ENCODE data around the gene PLXNA4. TPM values are rescaled to one million over a fixed set of nuclear protein-coding genes. Genes with fewer than 3 reads are reported as not detected.

PLXNA4 gene
- total and polyA plus RNA-seq, 3 experiments from 2014 or later: 0.02 to 0.05 TPM; not detected in 1

- no peaks in the 10 kb centered on the region for H3K9me3 ChIP-seq (ENCODE audit: low read length)
- peaks cover 10 to 33% of the 10 kb centered on the region in 2 donors for H3K27me3 Mint-ChIP-seq
- H3K27ac ChIP-seq (ENCODE audit: low read depth, low read length): no peak overlapping the region
- H3K4me3 Mint-ChIP-seq: no peak overlapping the region
- H3K4me1 ChIP-seq (ENCODE audit: insufficient read depth, low read length): no peaks in the 10 kb centered on the region
- no peak overlapping the region for H3K27ac Mint-ChIP-seq
- CTCF ChIA-PET: interaction anchor here (1.0 kb wide), 1 partner anchor 10 kb away, joined by 3 read pairs; no protein-coding TSS in a partner anchor
- no peaks in the 10 kb centered on the region for H3K36me3 ChIP-seq (ENCODE audit: insufficient read depth, low read length)
- POLR2A ChIA-PET: no interaction called here
- H3K27me3 ChIP-seq (ENCODE audit: insufficient read depth, low read length, poor library complexity, severe bottlenecking): peaks cover 10% of the 10 kb centered on the region
- H3K4me1 Mint-ChIP-seq: no peaks in the 10 kb centered on the region
- peaks cover 0 to 2% (median 0%) of the 10 kb centered on the region in 3 donors for H3K36me3 Mint-ChIP-seq
- H3K9me3 Mint-ChIP-seq: no peaks in the 10 kb centered on the region
- no peak for DNase-seq
- no peak overlapping the region for H3K4me3 ChIP-seq (ENCODE audit: low read length)
These were observed 248.1 kb downstream of the PLXNA4 start for GRCh38 chr7:132328047-132328620.

- no peaks in the 10 kb centered on the region for H3K4me1 ChIP-seq (ENCODE audit: insufficient read depth, low read length)
- Mint-ChIP-seq H3K4me3 (no peak overlapping the region), H3K4me1 (no peaks in the 10 kb centered on the region), H3K27ac (no peak overlapping the region), H3K9me3 (no peaks in the 10 kb centered on the region), H3K27me3 (peaks cover 8 to 32% of the 10 kb centered on the region in 2 donors), H3K36me3 (no peaks in the 10 kb centered on the region)
- H3K4me3 ChIP-seq (ENCODE audit: low read length): no peak overlapping the region
- no peak for DNase-seq
- no peaks in the 10 kb centered on the region for H3K9me3 ChIP-seq (ENCODE audit: low read length)
- ChIA-PET POLR2A (no interaction called here), CTCF (no interaction called here)
- no peaks in the 10 kb centered on the region for H3K36me3 ChIP-seq (ENCODE audit: insufficient read depth, low read length)
- no peak overlapping the region for H3K27ac ChIP-seq (ENCODE audit: low read depth, low read length)
- peaks cover 10% of the 10 kb centered on the region for H3K27me3 ChIP-seq (ENCODE audit: insufficient read depth, low read length, poor library complexity, severe bottlenecking)
These were observed 249.2 kb downstream of the PLXNA4 start for GRCh38 chr7:132326878-132327589.

GRCh38 chr7:132322970-132323369 lies 253.3 kb downstream of the PLXNA4 start:
- H3K4me1 ChIP-seq (ENCODE audit: insufficient read depth, low read length): peaks cover 8% of the 10 kb centered on the region
- H3K4me1 Mint-ChIP-seq: peaks cover 7 to 14% (median 13%) of the 10 kb centered on the region in 3 donors
- H3K36me3 Mint-ChIP-seq: no peaks in the 10 kb centered on the region
- no peak overlapping the region for H3K27ac Mint-ChIP-seq
- DNase-seq: no peak
- no peak overlapping the region for H3K4me3 Mint-ChIP-seq
- no peaks in the 10 kb centered on the region for H3K9me3 ChIP-seq (ENCODE audit: low read length)
- H3K27me3 ChIP-seq (ENCODE audit: insufficient read depth, low read length, poor library complexity, severe bottlenecking): peaks cover 3% of the 10 kb centered on the region
- H3K27me3 Mint-ChIP-seq: peaks cover 17 to 53% of the 10 kb centered on the region in 2 donors
- no peaks in the 10 kb centered on the region for H3K36me3 ChIP-seq (ENCODE audit: insufficient read depth, low read length)
- peaks cover 0 to 2% (median 0%) of the 10 kb centered on the region in 5 donors for H3K9me3 Mint-ChIP-seq
- CTCF ChIA-PET: no interaction called here
- no peak overlapping the region for H3K4me3 ChIP-seq (ENCODE audit: low read length)
- no peak overlapping the region for H3K27ac ChIP-seq (ENCODE audit: low read depth, low read length)
- POLR2A ChIA-PET: no interaction called here

GRCh38 chr7:132321387-132321786 lies 254.9 kb downstream of the PLXNA4 start:
- H3K4me1 Mint-ChIP-seq: peaks cover 7 to 16% (median 13%) of the 10 kb centered on the region in 3 donors
- Histone ChIP-seq H3K4me3 (ENCODE audit: low read length) (no peak overlapping the region), H3K36me3 (ENCODE audit: insufficient read depth, low read length) (no peaks in the 10 kb centered on the region), H3K9me3 (ENCODE audit: low read length) (no peaks in the 10 kb centered on the region), H3K4me1 (ENCODE audit: insufficient read depth, low read length) (peaks cover 8% of the 10 kb centered on the region), H3K27me3 (ENCODE audit: insufficient read depth, low read length, poor library complexity, severe bottlenecking) (peaks cover 3% of the 10 kb centered on the region), H3K27ac (ENCODE audit: low read depth, low read length) (no peak overlapping the region)
- no peak overlapping the region for H3K4me3 Mint-ChIP-seq
- H3K9me3 Mint-ChIP-seq: peaks cover 0 to 3% (median 0%) of the 10 kb centered on the region in 5 donors
- peaks cover 0 to 3% (median 3%) of the 10 kb centered on the region in 3 donors for H3K36me3 Mint-ChIP-seq
- no peak for DNase-seq
- ChIA-PET POLR2A (no interaction called here), CTCF (interaction anchor here (6.0 kb wide), 1 partner anchor 260 kb away, joined by 62 read pairs; no protein-coding TSS in a partner anchor)
- H3K27ac Mint-ChIP-seq: peak overlapping the region in 1 of 8 donors; percentile 46
- peaks cover 21 to 60% of the 10 kb centered on the region in 2 donors for H3K27me3 Mint-ChIP-seq

GRCh38 chr7:132319481-132319880 lies 256.8 kb downstream of the PLXNA4 start:
- Histone ChIP-seq H3K27me3 (ENCODE audit: insufficient read depth, low read length, poor library complexity, severe bottlenecking) (peaks cover 4% of the 10 kb centered on the region), H3K4me1 (ENCODE audit: insufficient read depth, low read length) (peaks cover 8% of the 10 kb centered on the region), H3K9me3 (ENCODE audit: low read length) (no peaks in the 10 kb centered on the region), H3K4me3 (ENCODE audit: low read length) (no peak overlapping the region), H3K27ac (ENCODE audit: low read depth, low read length) (no peak overlapping the region), H3K36me3 (ENCODE audit: insufficient read depth, low read length) (no peaks in the 10 kb centered on the region)
- H3K9me3 Mint-ChIP-seq: peaks cover 0 to 3% (median 0%) of the 10 kb centered on the region in 5 donors
- peaks cover 7 to 16% (median 13%) of the 10 kb centered on the region in 3 donors for H3K4me1 Mint-ChIP-seq
- ChIA-PET CTCF (interaction anchor here (1.3 to 6.0 kb wide), 4 partner anchors 9 to 267 kb away, joined by 3 to 62 read pairs (median 9); no protein-coding TSS in a partner anchor), POLR2A (no interaction called here)
- H3K4me3 Mint-ChIP-seq: peak overlapping the region in 2 of 7 donors; percentile 28 to 70
- no peak overlapping the region for H3K27ac Mint-ChIP-seq
- DNase-seq: no peak
- peaks cover 0 to 3% (median 3%) of the 10 kb centered on the region in 3 donors for H3K36me3 Mint-ChIP-seq
- H3K27me3 Mint-ChIP-seq: peaks cover 20 to 48% of the 10 kb centered on the region in 2 donors

GRCh38 chr7:132318352-132319318 lies 257.6 kb downstream of the PLXNA4 start:
- H3K27me3 ChIP-seq (ENCODE audit: insufficient read depth, low read length, poor library complexity, severe bottlenecking): peaks cover 5% of the 10 kb centered on the region
- no peaks in the 10 kb centered on the region for H3K36me3 ChIP-seq (ENCODE audit: insufficient read depth, low read length)
- Mint-ChIP-seq H3K4me3 (peak overlapping the region in 4 of 7 donors; percentile 1 to 53 (median 40)), H3K4me1 (peaks cover 7 to 16% (median 13%) of the 10 kb centered on the region in 3 donors), H3K27me3 (peaks cover 20 to 51% of the 10 kb centered on the region in 2 donors), H3K27ac (no peak overlapping the region), H3K9me3 (peaks cover 0 to 3% (median 0%) of the 10 kb centered on the region in 5 donors), H3K36me3 (peaks cover 0 to 3% (median 3%) of the 10 kb centered on the region in 3 donors)
- H3K4me3 ChIP-seq (ENCODE audit: low read length): peak overlapping the region; percentile 19
- H3K9me3 ChIP-seq (ENCODE audit: low read length): no peaks in the 10 kb centered on the region
- H3K4me1 ChIP-seq (ENCODE audit: insufficient read depth, low read length): peaks cover 8% of the 10 kb centered on the region
- POLR2A ChIA-PET: no interaction called here
- DNase-seq: peak; percentile 51 to 78 (median 64)
- CTCF ChIA-PET: interaction anchor here (0.5 to 6.0 kb wide), 15 partner anchors 9 to 396 kb away, joined by 3 to 62 read pairs (median 4); no protein-coding TSS in a partner anchor
- no peak overlapping the region for H3K27ac ChIP-seq (ENCODE audit: low read depth, low read length)

- Mint-ChIP-seq H3K36me3 (peaks cover 0 to 3% (median 3%) of the 10 kb centered on the region in 3 donors), H3K27me3 (peaks cover 20 to 55% of the 10 kb centered on the region in 2 donors), H3K9me3 (peaks cover 0 to 3% (median 0%) of the 10 kb centered on the region in 5 donors), H3K4me3 (no peak overlapping the region), H3K4me1 (peaks cover 7 to 16% (median 13%) of the 10 kb centered on the region in 3 donors), H3K27ac (no peak overlapping the region)
- H3K9me3 ChIP-seq (ENCODE audit: low read length): no peaks in the 10 kb centered on the region
- no peaks in the 10 kb centered on the region for H3K36me3 ChIP-seq (ENCODE audit: insufficient read depth, low read length)
- H3K27me3 ChIP-seq (ENCODE audit: insufficient read depth, low read length, poor library complexity, severe bottlenecking): peaks cover 5% of the 10 kb centered on the region
- peaks cover 8% of the 10 kb centered on the region for H3K4me1 ChIP-seq (ENCODE audit: insufficient read depth, low read length)
- DNase-seq: no peak
- ChIA-PET POLR2A (no interaction called here), CTCF (interaction anchor here (0.8 to 6.0 kb wide), 4 partner anchors 76 to 264 kb away, joined by 3 to 62 read pairs (median 4); no protein-coding TSS in a partner anchor)
- H3K27ac ChIP-seq (ENCODE audit: low read depth, low read length): no peak overlapping the region
- H3K4me3 ChIP-seq (ENCODE audit: low read length): no peak overlapping the region
These were observed 258.4 kb downstream of the PLXNA4 start for GRCh38 chr7:132317701-132318351.

All from CD8-positive, alpha-beta memory T cell (primary cell).